NT2/D1 (cell line): ENCODE results near the gene GSG1L.

ENCODE experiments used
- DNase-seq: peaks from one replicate; pipeline ENCODE4 v3.0.0-alpha.2; 2011; ENCODE audit warnings: low read depth, low spot score
- H3K27me3 ChIP-seq: 2 replicates; pipeline ENCODE4 v1.6.0; 2011; ENCODE audit warnings: mild to moderate bottlenecking; ENCODE audit not compliant: insufficient read length, insufficient read depth
- H3K36me3 ChIP-seq: 2 replicates; pipeline ENCODE4 v1.6.1; 2011; ENCODE audit warnings: mild to moderate bottlenecking, low read length, mixed read lengths; ENCODE audit not compliant: insufficient read depth, insufficient read length
- H3K4me1 ChIP-seq: 2 replicates; pipeline ENCODE4 v1.5.1; 2011; ENCODE audit not compliant: insufficient read depth, insufficient read length
- H3K4me3 ChIP-seq: 2 replicates; pipeline ENCODE4 v1.5.1; 2011; ENCODE audit warnings: low read depth; ENCODE audit not compliant: insufficient read length
- H3K9ac ChIP-seq: 2 replicates; pipeline ENCODE4 v1.6.0; 2011; ENCODE audit warnings: low read depth; ENCODE audit not compliant: insufficient read length
- H3K9me3 ChIP-seq: 2 replicates; pipeline ENCODE4 v1.5.1; 2011; ENCODE audit warnings: mild to moderate bottlenecking, low read length; ENCODE audit not compliant: insufficient read depth
- SUZ12 ChIP-seq: IDR thresholded peaks from 2 replicates; pipeline ENCODE4 v1.6.1; 2011; ENCODE audit not compliant: insufficient read length, insufficient read depth; ENCODE audit errors: extremely low read depth
- YY1 ChIP-seq: IDR thresholded peaks from 2 replicates; pipeline ENCODE4 v1.6.1; 2011; ENCODE audit not compliant: insufficient read length, insufficient read depth
- ZNF274 ChIP-seq: IDR thresholded peaks from 2 replicates; pipeline ENCODE4 v1.6.1; 2011; ENCODE audit warnings: mild to moderate bottlenecking, low read depth, low read length

GSG1L gene

DNA sequence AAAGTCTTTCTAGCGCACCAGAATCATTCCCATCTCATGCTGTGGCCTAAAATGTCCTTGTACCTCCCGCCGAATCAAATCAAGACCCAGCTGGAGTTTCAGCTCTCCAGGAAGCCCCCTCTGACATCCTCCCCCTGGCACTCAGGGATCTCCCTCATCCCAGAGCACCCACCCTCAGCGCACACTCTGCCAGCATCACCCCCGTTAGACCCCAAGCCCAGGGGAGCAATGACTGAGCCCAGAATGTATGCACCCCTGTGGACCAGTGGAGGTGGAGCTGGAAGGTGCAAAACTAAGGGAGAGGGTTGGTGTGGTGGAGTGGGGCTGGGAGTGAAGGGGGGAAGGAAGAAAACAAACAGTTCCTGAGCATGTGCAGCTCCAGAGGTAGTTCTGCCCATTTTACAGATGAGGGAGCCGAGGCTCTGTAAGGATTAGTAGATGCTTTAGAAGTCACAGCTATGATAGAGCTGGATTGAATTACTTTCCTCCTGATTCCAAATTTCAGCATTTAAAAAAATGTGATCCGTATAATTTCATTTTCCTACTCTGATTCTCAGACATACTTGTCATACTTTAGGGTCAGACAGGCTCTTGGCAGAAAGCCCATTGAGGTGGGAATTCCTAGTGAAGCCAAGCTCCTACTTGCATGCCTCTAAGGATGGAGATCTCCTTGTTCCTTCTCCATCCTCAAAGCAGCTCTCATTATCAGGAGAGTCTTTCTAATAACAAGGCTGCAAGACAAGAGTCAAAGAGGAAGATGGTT, 270.8 kb downstream of the GSG1L start:
- peaks cover 2% of the 10 kb centered on the region for H3K4me1 ChIP-seq
- DNase-seq = no peak
- H3K9me3 ChIP-seq = no peaks in the 10 kb centered on the region
- H3K36me3 ChIP-seq = no peaks in the 10 kb centered on the region
- H3K9ac ChIP-seq = no peak overlapping the region
- H3K27me3 ChIP-seq = no peaks in the 10 kb centered on the region
- TF ChIP-seq YY1 = no peak
- TF ChIP-seq SUZ12 = no peak
- TF ChIP-seq ZNF274 = no peak
- no peak overlapping the region for H3K4me3 ChIP-seq

DNA sequence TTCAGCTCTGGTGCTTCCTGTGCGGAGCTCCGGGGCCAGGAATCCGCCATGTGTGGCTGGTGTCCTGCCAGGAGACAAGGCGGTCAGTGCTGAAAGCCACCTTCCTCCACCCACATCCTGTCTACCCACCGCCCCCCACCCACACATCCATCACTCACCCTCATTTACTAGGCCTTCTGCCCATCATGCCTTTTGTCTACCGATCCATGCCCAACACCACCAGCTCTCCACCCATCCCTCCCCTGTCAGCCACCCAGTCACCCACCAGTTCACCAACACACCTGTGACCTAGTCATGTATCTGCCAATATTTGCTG, 272.2 kb downstream of the GSG1L start:
- Histone ChIP-seq H3K4me3 (no peak overlapping the region), H3K27me3 (no peaks in the 10 kb centered on the region), H3K9ac (no peak overlapping the region), H3K4me1 (peaks cover 2% of the 10 kb centered on the region), H3K9me3 (no peaks in the 10 kb centered on the region), H3K36me3 (no peaks in the 10 kb centered on the region)
- DNase-seq = no peak
- TF ChIP-seq YY1 (no peak), ZNF274 (no peak), SUZ12 (no peak)

GRCh38 chr16:27790546-27791403, 272.7 kb downstream of the GSG1L start:
- H3K9me3 ChIP-seq = no peaks in the 10 kb centered on the region
- TF ChIP-seq ZNF274 (no peak), YY1 (no peak), SUZ12 (no peak)
- H3K9ac ChIP-seq = no peak overlapping the region

GRCh38 chr16:27789595-27790241, 273.8 kb downstream of the GSG1L start:
- Histone ChIP-seq H3K27me3 (no peaks in the 10 kb centered on the region), H3K4me3 (no peak overlapping the region), H3K36me3 (no peaks in the 10 kb centered on the region), H3K4me1 (peaks cover 2% of the 10 kb centered on the region), H3K9ac (no peak overlapping the region), H3K9me3 (no peaks in the 10 kb centered on the region)
- TF ChIP-seq YY1 = no peak
- no peak for TF ChIP-seq SUZ12
- TF ChIP-seq ZNF274 = no peak
- DNase-seq = no peak

More at GRCh38 chr16:27790546-27791403, 272.7 kb downstream of the GSG1L start:
- DNase-seq = no peak
- H3K4me3 ChIP-seq = no peak overlapping the region
- H3K4me1 ChIP-seq = peaks cover 2% of the 10 kb centered on the region
- no peaks in the 10 kb centered on the region for H3K36me3 ChIP-seq
- H3K27me3 ChIP-seq = no peaks in the 10 kb centered on the region

- TF ChIP-seq SUZ12 (no peak), ZNF274 (no peak), YY1 (no peak)
- no peaks in the 10 kb centered on the region for H3K9me3 ChIP-seq
- H3K9ac ChIP-seq = no peak overlapping the region
- no peaks in the 10 kb centered on the region for H3K36me3 ChIP-seq
- no peak overlapping the region for H3K4me3 ChIP-seq
- H3K4me1 ChIP-seq = peaks cover 2% of the 10 kb centered on the region
- no peak for DNase-seq
- H3K27me3 ChIP-seq = no peaks in the 10 kb centered on the region
Observed at GRCh38 chr16:27789150-27789549, 274.4 kb downstream of the GSG1L start.

DNA sequence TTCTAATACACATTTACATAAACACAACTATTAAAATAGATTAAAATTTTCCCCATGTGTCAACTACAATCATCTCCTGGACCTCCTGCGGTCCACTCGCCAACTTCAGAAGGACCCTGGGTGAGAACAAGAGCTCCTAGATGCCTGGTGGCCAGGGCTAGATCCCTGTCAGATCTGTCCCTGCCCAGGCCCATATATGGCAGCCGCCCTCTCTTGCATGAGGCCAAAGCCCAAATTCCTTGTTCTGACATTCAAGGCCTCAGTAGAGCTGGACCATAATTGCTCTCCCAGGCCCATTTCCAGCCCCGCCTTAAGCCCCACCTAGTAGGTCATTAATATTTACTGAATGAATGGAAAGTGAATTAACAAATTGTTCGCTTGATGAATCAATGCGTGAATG, 275.8 kb downstream of the GSG1L start:
- Histone ChIP-seq H3K4me1 (peaks cover 2% of the 10 kb centered on the region), H3K9ac (no peak overlapping the region), H3K27me3 (no peaks in the 10 kb centered on the region), H3K9me3 (no peaks in the 10 kb centered on the region), H3K36me3 (no peaks in the 10 kb centered on the region), H3K4me3 (no peak overlapping the region)
- no peak for DNase-seq
- no peak for TF ChIP-seq ZNF274
- no peak for TF ChIP-seq YY1
- no peak for TF ChIP-seq SUZ12
